ENCODE results near the gene PI4K2B. TPM values are rescaled to one million over a fixed set of nuclear protein-coding genes. Genes with fewer than 3 reads are reported as not detected.

Gene PI4K2B
- total and polyA plus RNA-seq, 10 of the 15 experiments (the other 5 are each of a cell fraction or from before 2014, with no cell fraction given): 12.9 to 55.3 (median 40.7) TPM

DNA sequence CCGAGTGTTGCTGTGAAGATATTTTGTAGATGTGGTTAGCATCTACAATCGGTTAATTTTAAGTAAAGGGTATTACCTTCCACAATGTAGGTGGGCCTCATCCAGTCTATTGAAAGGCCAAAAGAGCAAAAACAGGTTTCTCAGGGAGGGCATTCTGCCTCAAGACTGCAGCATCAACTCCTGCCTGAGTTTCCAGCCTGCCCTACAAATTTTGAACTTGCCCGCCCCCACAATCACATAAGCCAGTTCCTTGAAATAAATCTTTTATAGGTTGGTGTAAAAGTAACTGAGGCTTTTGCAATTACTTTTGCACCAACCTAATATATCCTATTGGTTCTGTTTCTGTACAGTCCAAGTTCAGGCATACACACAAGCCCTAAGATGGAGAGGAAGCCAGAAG, 22.1 kb upstream of the PI4K2B start:
- no peak for ATAC-seq
- ChIA-PET SMC1A (ENCODE audit: uncharacterized antibody, unreplicated experiment) (no interaction called here), CTCF (no interaction called here), RAD21 (ENCODE audit: unreplicated experiment) (no interaction called here), POLR2A (no interaction called here)
- Histone ChIP-seq H3K27me3 (replicated peaks in 1 of 2; ENCODE audit: control insufficient read depth in 2 of 2, insufficient read depth in 2 of 2, low read length in 1 of 2) (no peaks in the 10 kb centered on the region), H4K20me1 (ENCODE audit: control insufficient read depth, insufficient read depth) (no peaks in the 10 kb centered on the region), H3K36me3 (ENCODE audit: control insufficient read depth in 2 of 2, insufficient read depth in 2 of 2, low read length in 1 of 2) (no peaks in the 10 kb centered on the region), H2AFZ (ENCODE audit: control insufficient read depth, low read depth, low read length) (no peak overlapping the region), H3K27ac (ENCODE audit: control insufficient read depth, insufficient read depth) (no peak overlapping the region), H3K9me3 (replicated peaks; ENCODE audit: control insufficient read depth, insufficient read depth, low read length) (no peaks in the 10 kb centered on the region), H3K4me1 (ENCODE audit: control insufficient read depth, insufficient read depth, low read length) (no peaks in the 10 kb centered on the region), H3K9ac (ENCODE audit: control insufficient read depth, insufficient read depth, low read length) (no peak overlapping the region), H3K79me2 (ENCODE audit: control insufficient read depth, insufficient read depth, low read length) (no peaks in the 10 kb centered on the region), H3K4me3 (no peak overlapping the region), H3K4me2 (ENCODE audit: control insufficient read depth, insufficient read depth) (no peak overlapping the region)
- in situ Hi-C loops (cut with MboI) (no loop called here), intact Hi-C loops (cut with micrococcal nuclease; ENCODE audit: unreplicated experiment) (no loop called here)
- no TSS peak for BruUV-seq (replicated peaks)
- FAIRE-seq: no peak
- 94% methylated on average over 3 of the region's 3 CpGs for WGBS (ENCODE audit: insufficient coverage, insufficient replicate concordance, low lambda C conversion rate, missing lambda C conversion rate)
- TF ChIP-seq, protein P1, sequence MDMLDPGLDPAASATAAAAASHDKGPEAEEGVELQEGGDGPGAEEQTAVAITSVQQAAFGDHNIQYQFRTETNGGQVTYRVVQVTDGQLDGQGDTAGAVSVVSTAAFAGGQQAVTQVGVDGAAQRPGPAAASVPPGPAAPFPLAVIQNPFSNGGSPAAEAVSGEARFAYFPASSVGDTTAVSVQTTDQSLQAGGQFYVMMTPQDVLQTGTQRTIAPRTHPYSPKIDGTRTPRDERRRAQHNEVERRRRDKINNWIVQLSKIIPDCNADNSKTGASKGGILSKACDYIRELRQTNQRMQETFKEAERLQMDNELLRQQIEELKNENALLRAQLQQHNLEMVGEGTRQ (IDR thresholded peaks at IDR 0.05; ENCODE audit: borderline replicate concordance, low read depth, low read length): no peak
- TF ChIP-seq EGR1 (IDR thresholded peaks at IDR 0.05; ENCODE audit: borderline replicate concordance in 1 of 2, low read depth in 2 of 2, low read length in 2 of 2) (no peak), MEF2B (IDR thresholded peaks at IDR 0.05; ENCODE audit: partially characterized antibody, poor library complexity, severe bottlenecking) (no peak), CREM (IDR thresholded peaks at IDR 0.05; ENCODE audit: low read depth) (no peak), GATAD2B (conservative IDR thresholded peaks at IDR 0.05; ENCODE audit: low read depth) (no peak), ZNF24 (IDR thresholded peaks at IDR 0.05) (no peak)
- TF ChIP-seq, protein P2, sequence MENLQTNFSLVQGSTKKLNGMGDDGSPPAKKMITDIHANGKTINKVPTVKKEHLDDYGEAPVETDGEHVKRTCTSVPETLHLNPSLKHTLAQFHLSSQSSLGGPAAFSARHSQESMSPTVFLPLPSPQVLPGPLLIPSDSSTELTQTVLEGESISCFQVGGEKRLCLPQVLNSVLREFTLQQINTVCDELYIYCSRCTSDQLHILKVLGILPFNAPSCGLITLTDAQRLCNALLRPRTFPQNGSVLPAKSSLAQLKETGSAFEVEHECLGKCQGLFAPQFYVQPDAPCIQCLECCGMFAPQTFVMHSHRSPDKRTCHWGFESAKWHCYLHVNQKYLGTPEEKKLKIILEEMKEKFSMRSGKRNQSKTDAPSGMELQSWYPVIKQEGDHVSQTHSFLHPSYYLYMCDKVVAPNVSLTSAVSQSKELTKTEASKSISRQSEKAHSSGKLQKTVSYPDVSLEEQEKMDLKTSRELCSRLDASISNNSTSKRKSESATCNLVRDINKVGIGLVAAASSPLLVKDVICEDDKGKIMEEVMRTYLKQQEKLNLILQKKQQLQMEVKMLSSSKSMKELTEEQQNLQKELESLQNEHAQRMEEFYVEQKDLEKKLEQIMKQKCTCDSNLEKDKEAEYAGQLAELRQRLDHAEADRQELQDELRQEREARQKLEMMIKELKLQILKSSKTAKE (IDR thresholded peaks at IDR 0.05; ENCODE audit: low read depth, poor library complexity, severe bottlenecking): no peak
- TF ChIP-seq, protein P3, sequence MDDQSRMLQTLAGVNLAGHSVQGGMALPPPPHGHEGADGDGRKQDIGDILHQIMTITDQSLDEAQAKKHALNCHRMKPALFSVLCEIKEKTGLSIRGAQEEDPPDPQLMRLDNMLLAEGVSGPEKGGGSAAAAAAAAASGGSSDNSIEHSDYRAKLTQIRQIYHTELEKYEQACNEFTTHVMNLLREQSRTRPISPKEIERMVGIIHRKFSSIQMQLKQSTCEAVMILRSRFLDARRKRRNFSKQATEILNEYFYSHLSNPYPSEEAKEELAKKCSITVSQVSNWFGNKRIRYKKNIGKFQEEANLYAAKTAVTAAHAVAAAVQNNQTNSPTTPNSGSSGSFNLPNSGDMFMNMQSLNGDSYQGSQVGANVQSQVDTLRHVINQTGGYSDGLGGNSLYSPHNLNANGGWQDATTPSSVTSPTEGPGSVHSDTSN (IDR thresholded peaks at IDR 0.05; ENCODE audit: insufficient replicate concordance, low read depth, low read length): no peak
- no peak for DNase-seq (ENCODE audit: low read depth, low spot score)
